Liver (tissue), 9 donors: ENCODE measurements around the gene RNF126. TPM values are rescaled to one million over a fixed set of nuclear protein-coding genes. Genes with fewer than 3 reads are reported as not detected.
A peak's percentile ranks its signal among the peaks of the same experiment; 100 is the strongest.

ENCODE experiments used
- DNase-seq: peaks from one replicate; pipeline ENCODE4 v3.0.0-alpha.2; 2017; ENCODE audit warnings: low spot score
- H3K27ac ChIP-seq, 2 donors: one replicate each; pipeline ENCODE4 v1.7.0; 2013; ENCODE audit warnings: inconsistent platforms in 2 of 2, low read length in 2 of 2, control low read depth in 1 of 2, low read depth in 1 of 2, mild to moderate bottlenecking in 1 of 2
- H3K27me3 ChIP-seq, 4 donors: one replicate each; pipeline versions ENCODE4 v1.6.1 to v1.7.0; 2013; ENCODE audit warnings: low read length in 3 of 4, inconsistent platforms in 1 of 4, mild to moderate bottlenecking in 1 of 4, moderate library complexity in 1 of 4; ENCODE audit not compliant: control insufficient read depth in 4 of 4, insufficient read depth in 4 of 4
- H3K36me3 ChIP-seq, 4 donors: one replicate each; pipeline versions ENCODE4 v1.6.1 to v1.7.0; 2013; ENCODE audit warnings: low read length in 3 of 4, mild to moderate bottlenecking in 3 of 4, low read depth in 1 of 4, moderate library complexity in 1 of 4; ENCODE audit not compliant: control insufficient read depth in 4 of 4, insufficient read depth in 3 of 4
- H3K4me1 ChIP-seq, 4 donors: one replicate each; pipeline versions ENCODE4 v1.6.1 to v1.7.0; 2013; ENCODE audit warnings: low read length in 3 of 4, mild to moderate bottlenecking in 3 of 4, moderate library complexity in 1 of 4; ENCODE audit not compliant: control insufficient read depth in 4 of 4, insufficient read depth in 4 of 4
- H3K4me3 ChIP-seq, 3 donors: one replicate each; pipeline versions ENCODE4 v1.6.1 to v1.7.0; 2013; ENCODE audit warnings: low read length in 3 of 3, control low read depth in 1 of 3, low read depth in 1 of 3, mild to moderate bottlenecking in 1 of 3
- H3K9ac ChIP-seq, 2 donors: one replicate each; pipeline ENCODE4 v1.7.0; 2013; ENCODE audit warnings: low read length in 2 of 2, mild to moderate bottlenecking in 2 of 2, moderate library complexity in 2 of 2, control low read depth in 1 of 2, low read depth in 1 of 2
- H3K9me3 ChIP-seq, 4 donors: one replicate each; pipeline versions ENCODE4 v1.6.1 to v1.7.0; 2013; ENCODE audit warnings: low read length in 3 of 4; ENCODE audit not compliant: control insufficient read depth in 4 of 4
- ATF3 ChIP-seq: IDR thresholded peaks from 2 replicates; pipeline ENCODE4 v1.6.1; 2016; ENCODE audit warnings: antibody characterized with exemption
- CTCF ChIP-seq: fragments of 150-350 bp; IDR thresholded peaks from 2 replicates; pipeline ENCODE4 v1.5.1; 2017; ENCODE audit warnings: improper control_type of control experiment, low read depth, low read length; ENCODE audit not compliant: missing input control
- EGR1 ChIP-seq, 2 donors: IDR thresholded peaks; 2 replicates each; pipeline ENCODE4 v1.6.1; 2016 to 2018; ENCODE audit warnings: antibody characterized with exemption in 2 of 2, low read depth in 2 of 2
- GABPA ChIP-seq, 2 donors: IDR thresholded peaks in 1 of 2; conservative IDR thresholded peaks in 1 of 2; 2 replicates each; pipeline ENCODE4 v1.6.1; 2016; ENCODE audit warnings: antibody characterized with exemption in 2 of 2, mild to moderate bottlenecking in 1 of 2, moderate library complexity in 1 of 2
- HNF4A ChIP-seq, 2 donors: conservative IDR thresholded peaks; 2 replicates each; pipeline ENCODE4 v1.6.1; 2016; ENCODE audit warnings: antibody characterized with exemption in 2 of 2, mild to moderate bottlenecking in 2 of 2
- JUND ChIP-seq, 2 donors: IDR thresholded peaks; 2 replicates each; pipeline ENCODE4 v1.6.1; 2016; ENCODE audit warnings: antibody characterized with exemption in 2 of 2
- NR2F2 ChIP-seq: IDR thresholded peaks from 2 replicates; pipeline ENCODE4 v1.6.1; 2016; ENCODE audit warnings: antibody characterized with exemption
- RAD21 ChIP-seq, 2 donors: IDR thresholded peaks; 2 replicates each; pipeline ENCODE4 v1.6.1; 2016; ENCODE audit warnings: antibody characterized with exemption in 2 of 2, mild to moderate bottlenecking in 2 of 2
- RXRA ChIP-seq, 2 donors: IDR thresholded peaks; 2 replicates each; pipeline ENCODE4 v1.6.1; 2017 to 2018; ENCODE audit warnings: antibody characterized with exemption in 2 of 2, mild to moderate bottlenecking in 1 of 2
- SP1 ChIP-seq: IDR thresholded peaks from 2 replicates; pipeline ENCODE4 v1.6.1; 2018; ENCODE audit warnings: antibody characterized with exemption, mild to moderate bottlenecking
- TAF1 ChIP-seq: conservative IDR thresholded peaks from 2 replicates; pipeline ENCODE4 v1.6.1; 2016; ENCODE audit warnings: antibody characterized with exemption, mild to moderate bottlenecking
- YY1 ChIP-seq: IDR thresholded peaks from 2 replicates; pipeline ENCODE4 v1.6.1; 2016; ENCODE audit warnings: antibody characterized with exemption, mild to moderate bottlenecking
- WGBS: extraction: QIAGEN DNeasy Blood & Tissue Kit; methylation state at CpG from one replicate; pipeline ENCODE4 v1.1.7; 2013; 5-methylcytosine and 5-hydroxymethylcytosine counted together
- polyA plus RNA-seq, 2 donors: library from polyadenylated mRNA; stranded (reverse) in 1 of 2; unstranded in 1 of 2; fragments of 200-250 nt in 1 of 2; fragments of >200 nt in 1 of 2; fragmentation: Nextera tagmentation in 1 of 2; extraction: Ambion mirVana in 1 of 2; gene quantifications; one replicate each; pipeline versions ENCODE4 v1.2.1 to v1.2.3, GENCODE V29; 2013 to 2015
- total RNA-seq, 2 donors: library from RNA; depleted of rRNA; stranded (reverse); fragments of >200 nt; gene quantifications; one replicate each; pipeline ENCODE4 v1.2.3, GENCODE V29; 2014
- TF ChIP-seq, protein P1 (sequence below): IDR thresholded peaks from 2 replicates; pipeline ENCODE4 v1.6.1; 2016; ENCODE audit warnings: antibody characterized with exemption
- TF ChIP-seq, protein P2 (sequence below): IDR thresholded peaks from 2 replicates; pipeline ENCODE4 v1.6.1; 2016; ENCODE audit warnings: antibody characterized with exemption, mild to moderate bottlenecking
- TF ChIP-seq, protein P3 (sequence below): IDR thresholded peaks from 2 replicates; pipeline ENCODE4 v1.6.1; 2016; ENCODE audit warnings: antibody characterized with exemption
- donor health status: healthy.
- donor health status: healthy.
- donor health status: healthy.
- donor health status: healthy.
- donor health status: healthy.

The RNF126 gene
- total and polyA plus RNA-seq, 4 donors = 16.7 to 32.7 (median 24.1) TPM

DNA sequence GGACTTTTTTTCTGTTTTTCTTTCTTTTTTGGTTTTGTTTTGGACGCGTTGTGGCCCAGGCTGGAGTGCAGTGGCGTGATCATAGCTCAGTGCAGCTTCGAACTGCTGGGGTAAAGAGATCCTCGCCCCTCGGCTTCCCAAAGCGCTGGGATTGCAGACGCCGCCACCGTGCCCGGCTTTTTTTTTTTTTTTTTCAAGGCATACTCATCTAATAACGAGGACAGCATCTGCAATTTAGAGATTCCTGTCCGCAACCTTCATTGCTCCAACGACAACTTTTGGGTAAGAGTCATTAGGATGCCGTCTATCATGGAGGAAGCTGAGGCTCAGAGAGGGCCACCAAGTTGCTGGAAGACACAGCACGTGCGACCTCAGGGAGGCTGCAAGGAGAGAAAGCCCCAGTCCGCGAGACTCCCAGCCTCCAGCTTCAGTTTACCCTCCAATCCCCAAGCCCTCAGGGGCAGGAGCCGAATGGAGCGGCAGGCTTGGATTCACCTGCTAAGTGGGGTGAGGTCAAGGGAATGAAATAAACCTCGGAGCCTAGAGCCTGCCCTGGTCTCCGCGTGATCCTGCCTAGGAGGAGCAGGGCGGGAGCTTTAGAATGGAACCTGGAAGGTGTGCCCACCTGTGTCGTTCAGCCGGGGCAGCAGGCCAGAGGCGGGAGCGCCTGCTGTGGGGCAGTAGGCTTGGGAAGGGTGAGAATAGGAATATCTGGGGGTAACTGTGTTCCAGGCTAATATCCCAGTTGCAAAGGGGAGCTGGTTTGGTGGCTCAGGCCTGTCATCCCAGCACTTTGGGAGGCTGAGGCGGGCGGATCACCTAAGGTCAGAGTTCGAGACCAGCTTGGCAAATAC is 29.0 kb downstream of the RNF126 start:
- peak overlapping the region; percentile 57 to 72 (median 65) for H3K4me3 ChIP-seq
- H3K9me3 ChIP-seq = no peaks in the 10 kb centered on the region
- H3K27me3 ChIP-seq = no peaks in the 10 kb centered on the region
- H3K27ac ChIP-seq = peak overlapping the region; percentile 24 to 43
- H3K36me3 ChIP-seq = peaks cover 0 to 10% (median 3%) of the 10 kb centered on the region in 4 donors
- H3K9ac ChIP-seq = peak overlapping the region in 1 of 2 donors; percentile 60
- TF ChIP-seq, protein P1, sequence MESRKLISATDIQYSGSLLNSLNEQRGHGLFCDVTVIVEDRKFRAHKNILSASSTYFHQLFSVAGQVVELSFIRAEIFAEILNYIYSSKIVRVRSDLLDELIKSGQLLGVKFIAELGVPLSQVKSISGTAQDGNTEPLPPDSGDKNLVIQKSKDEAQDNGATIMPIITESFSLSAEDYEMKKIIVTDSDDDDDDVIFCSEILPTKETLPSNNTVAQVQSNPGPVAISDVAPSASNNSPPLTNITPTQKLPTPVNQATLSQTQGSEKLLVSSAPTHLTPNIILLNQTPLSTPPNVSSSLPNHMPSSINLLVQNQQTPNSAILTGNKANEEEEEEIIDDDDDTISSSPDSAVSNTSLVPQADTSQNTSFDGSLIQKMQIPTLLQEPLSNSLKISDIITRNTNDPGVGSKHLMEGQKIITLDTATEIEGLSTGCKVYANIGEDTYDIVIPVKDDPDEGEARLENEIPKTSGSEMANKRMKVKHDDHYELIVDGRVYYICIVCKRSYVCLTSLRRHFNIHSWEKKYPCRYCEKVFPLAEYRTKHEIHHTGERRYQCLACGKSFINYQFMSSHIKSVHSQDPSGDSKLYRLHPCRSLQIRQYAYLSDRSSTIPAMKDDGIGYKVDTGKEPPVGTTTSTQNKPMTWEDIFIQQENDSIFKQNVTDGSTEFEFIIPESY = no peak
- TF ChIP-seq GABPA (IDR thresholded peaks at IDR 0.05 in 1 of 2, conservative IDR thresholded peaks at IDR 0.05 in 1 of 2) = no peak
- no peak for TF ChIP-seq TAF1
- TF ChIP-seq, protein P2, sequence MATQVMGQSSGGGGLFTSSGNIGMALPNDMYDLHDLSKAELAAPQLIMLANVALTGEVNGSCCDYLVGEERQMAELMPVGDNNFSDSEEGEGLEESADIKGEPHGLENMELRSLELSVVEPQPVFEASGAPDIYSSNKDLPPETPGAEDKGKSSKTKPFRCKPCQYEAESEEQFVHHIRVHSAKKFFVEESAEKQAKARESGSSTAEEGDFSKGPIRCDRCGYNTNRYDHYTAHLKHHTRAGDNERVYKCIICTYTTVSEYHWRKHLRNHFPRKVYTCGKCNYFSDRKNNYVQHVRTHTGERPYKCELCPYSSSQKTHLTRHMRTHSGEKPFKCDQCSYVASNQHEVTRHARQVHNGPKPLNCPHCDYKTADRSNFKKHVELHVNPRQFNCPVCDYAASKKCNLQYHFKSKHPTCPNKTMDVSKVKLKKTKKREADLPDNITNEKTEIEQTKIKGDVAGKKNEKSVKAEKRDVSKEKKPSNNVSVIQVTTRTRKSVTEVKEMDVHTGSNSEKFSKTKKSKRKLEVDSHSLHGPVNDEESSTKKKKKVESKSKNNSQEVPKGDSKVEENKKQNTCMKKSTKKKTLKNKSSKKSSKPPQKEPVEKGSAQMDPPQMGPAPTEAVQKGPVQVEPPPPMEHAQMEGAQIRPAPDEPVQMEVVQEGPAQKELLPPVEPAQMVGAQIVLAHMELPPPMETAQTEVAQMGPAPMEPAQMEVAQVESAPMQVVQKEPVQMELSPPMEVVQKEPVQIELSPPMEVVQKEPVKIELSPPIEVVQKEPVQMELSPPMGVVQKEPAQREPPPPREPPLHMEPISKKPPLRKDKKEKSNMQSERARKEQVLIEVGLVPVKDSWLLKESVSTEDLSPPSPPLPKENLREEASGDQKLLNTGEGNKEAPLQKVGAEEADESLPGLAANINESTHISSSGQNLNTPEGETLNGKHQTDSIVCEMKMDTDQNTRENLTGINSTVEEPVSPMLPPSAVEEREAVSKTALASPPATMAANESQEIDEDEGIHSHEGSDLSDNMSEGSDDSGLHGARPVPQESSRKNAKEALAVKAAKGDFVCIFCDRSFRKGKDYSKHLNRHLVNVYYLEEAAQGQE = no peak
- H3K4me1 ChIP-seq = peaks cover 11 to 24% (median 16%) of the 10 kb centered on the region in 4 donors
- WGBS = 29% methylated on average over 32 of the region's 32 CpGs
- DNase-seq = no peak

DNA sequence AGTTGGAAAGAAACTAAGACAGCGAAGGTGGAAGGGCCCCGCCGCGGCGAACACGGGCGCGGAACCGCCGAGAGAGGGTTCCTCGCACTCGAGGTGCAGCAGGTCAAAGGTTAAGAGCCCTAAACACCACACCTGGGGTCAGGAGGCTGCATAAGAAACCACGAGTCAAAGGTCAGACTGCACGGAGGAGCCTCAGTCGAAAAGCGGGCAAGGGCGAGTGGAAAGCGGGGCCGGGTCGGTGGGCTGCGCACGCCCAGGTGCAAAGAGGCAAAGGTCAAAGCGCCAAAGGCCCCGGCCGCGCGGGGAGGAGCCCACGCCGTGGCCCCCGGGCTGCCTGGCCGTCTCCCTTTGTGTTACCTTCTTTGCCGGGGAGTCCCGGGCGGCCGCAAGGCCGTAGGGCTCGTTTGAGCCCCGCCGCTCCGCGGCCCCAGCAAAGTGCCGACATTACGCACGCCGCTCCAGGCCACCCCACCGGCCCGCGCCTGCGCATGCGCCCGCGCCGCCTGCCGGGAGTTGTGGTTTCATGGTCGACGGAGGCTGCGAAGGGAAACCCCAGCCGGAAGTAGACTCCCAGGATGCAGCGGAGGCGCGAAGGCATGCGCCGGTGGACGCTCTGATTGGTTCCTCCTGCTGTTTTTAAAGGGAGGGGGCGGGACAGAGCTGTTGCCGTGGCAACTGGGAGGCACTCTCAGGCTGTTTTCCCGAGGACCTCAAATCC is 29.8 kb downstream of the RNF126 start, which contains the start of gene POLRMT:
POLRMT (minus strand) TSS at position 470 of the 718 bp plus-strand sequence; CDS start at position 445, 25 bp downstream.
- H3K27me3 ChIP-seq = no peaks in the 10 kb centered on the region
- peaks cover 11 to 22% (median 16%) of the 10 kb centered on the region in 4 donors for H3K4me1 ChIP-seq
- no peaks in the 10 kb centered on the region for H3K9me3 ChIP-seq
- peak; percentile 98 for DNase-seq
- H3K27ac ChIP-seq = peak within 1 kb of the TSS; percentile 64 to 69
- H3K36me3 ChIP-seq = peaks cover 2 to 10% (median 9%) of the 10 kb centered on the region in 4 donors
- WGBS = under 1% methylated on average over 67 of the region's 67 CpGs
- H3K9ac ChIP-seq = peak within 1 kb of the TSS; percentile 45 to 90
- peak within 1 kb of the TSS; percentile 73 to 95 (median 88) for H3K4me3 ChIP-seq
- TF ChIP-seq CTCF (peak; percentile 20), JUND (IDR thresholded peaks at IDR 0.05) (no peak), ATF3 (no peak), YY1 (peak; percentile 82), SP1 (peak; percentile 69), RXRA (IDR thresholded peaks at IDR 0.05) (no peak), RAD21 (IDR thresholded peaks at IDR 0.05) (no peak), NR2F2 (peak; percentile 41), HNF4A (conservative IDR thresholded peaks at IDR 0.05) (peak in 1 of 2 donors; percentile 13), EGR1 (IDR thresholded peaks at IDR 0.05; ENCODE audit: low read depth in 2 of 2) (peak in 1 of 2 donors; percentile 28), GABPA (IDR thresholded peaks at IDR 0.05 in 1 of 2, conservative IDR thresholded peaks at IDR 0.05 in 1 of 2) (peak; percentile 82 to 93)
- TF ChIP-seq, protein P1 = no peak
- TF ChIP-seq, protein P3, sequence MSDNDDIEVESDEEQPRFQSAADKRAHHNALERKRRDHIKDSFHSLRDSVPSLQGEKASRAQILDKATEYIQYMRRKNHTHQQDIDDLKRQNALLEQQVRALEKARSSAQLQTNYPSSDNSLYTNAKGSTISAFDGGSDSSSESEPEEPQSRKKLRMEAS = peak; percentile 91
